Measurements from ENCODE around the gene TXNDC11.
"Not testable (repeated sequence)": the region's sequence is repeated elsewhere in the genome, so short reads cannot be mapped to it uniquely, and the experiment has no call there.

Gene TXNDC11, protein sequence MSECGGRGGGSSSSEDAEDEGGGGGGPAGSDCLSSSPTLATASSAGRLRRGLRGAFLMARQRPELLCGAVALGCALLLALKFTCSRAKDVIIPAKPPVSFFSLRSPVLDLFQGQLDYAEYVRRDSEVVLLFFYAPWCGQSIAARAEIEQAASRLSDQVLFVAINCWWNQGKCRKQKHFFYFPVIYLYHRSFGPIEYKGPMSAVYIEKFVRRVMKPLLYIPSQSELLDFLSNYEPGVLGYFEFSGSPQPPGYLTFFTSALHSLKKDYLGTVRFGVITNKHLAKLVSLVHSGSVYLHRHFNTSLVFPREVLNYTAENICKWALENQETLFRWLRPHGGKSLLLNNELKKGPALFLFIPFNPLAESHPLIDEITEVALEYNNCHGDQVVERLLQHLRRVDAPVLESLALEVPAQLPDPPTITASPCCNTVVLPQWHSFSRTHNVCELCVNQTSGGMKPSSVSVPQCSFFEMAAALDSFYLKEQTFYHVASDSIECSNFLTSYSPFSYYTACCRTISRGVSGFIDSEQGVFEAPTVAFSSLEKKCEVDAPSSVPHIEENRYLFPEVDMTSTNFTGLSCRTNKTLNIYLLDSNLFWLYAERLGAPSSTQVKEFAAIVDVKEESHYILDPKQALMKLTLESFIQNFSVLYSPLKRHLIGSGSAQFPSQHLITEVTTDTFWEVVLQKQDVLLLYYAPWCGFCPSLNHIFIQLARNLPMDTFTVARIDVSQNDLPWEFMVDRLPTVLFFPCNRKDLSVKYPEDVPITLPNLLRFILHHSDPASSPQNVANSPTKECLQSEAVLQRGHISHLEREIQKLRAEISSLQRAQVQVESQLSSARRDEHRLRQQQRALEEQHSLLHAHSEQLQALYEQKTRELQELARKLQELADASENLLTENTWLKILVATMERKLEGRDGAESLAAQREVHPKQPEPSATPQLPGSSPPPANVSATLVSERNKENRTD

DNA sequence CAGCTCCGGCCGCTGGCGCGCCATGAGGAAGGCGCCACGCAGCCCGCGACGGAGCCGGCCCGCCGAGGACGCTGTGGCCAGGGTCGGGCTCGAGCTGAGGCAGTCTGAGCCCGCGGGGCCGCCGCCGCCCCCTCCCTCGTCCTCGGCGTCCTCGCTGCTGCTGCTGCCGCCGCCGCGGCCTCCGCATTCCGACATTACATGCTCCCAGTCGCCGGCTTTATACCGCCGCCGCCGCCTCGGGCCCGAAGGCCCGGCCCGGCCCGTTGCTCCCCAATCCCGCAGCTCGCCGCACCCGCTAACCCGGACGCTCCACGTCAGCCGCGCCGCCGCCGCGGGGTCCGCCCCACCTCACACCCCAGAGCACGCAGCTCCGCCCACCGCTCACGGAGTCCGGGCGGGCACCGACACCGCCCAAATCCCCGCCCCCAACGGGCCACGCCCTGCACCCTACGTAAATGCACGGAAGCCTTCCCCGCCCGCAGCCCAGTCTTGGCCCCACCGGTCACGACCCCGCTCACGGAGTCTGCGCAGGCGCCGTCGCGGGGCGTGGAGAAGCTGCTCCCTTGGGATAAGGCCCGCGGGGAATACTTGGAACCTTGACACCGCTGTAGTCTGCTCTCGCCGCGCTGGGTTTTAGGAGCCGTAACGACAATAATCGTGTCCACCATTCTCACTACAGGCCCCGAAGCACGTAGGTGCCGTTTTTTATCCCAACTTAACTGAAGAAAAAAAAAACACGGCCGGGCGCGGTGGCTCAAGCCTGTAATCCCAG is at the start of gene TXNDC11:
TXNDC11 (minus strand) TSS at position 322 of the 772 bp plus-strand sequence; CDS start at position 195, 127 bp downstream.
- peak; percentile 95 for DNase-seq

DNA sequence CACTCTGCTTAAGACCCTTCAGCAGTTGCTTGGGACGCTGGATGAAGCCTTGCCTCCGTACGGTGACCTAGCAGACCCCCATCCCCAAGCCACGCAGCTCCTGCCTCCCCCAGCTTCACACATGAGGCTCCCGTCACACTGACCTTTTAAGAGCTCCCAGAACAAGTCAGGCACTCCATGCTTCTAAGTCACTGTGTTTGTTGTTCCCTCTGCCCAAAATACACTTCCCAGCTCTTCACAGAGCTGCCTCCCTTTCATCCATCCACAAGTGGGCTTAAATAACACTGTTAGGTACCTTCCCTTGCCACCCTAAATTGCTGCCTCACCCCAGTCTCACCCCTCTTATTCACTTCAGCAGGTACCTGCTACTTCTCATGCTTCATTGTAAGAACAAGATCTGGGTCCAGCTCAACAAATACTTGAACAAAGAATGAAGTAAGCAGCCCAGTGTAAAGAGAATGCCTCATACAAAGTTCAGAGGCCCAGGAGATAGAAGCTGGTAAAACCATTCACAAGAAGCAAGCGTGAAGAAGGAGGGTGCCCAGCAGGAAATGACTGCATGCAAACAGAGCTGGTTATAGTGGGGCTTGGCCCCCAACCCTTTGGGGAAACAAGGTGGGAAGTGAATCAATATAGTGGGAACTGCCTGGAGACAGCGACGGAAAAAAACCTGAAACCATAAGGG is 48.6 kb upstream of the TXNDC11 start:
- DNase-seq, result no peak

DNA sequence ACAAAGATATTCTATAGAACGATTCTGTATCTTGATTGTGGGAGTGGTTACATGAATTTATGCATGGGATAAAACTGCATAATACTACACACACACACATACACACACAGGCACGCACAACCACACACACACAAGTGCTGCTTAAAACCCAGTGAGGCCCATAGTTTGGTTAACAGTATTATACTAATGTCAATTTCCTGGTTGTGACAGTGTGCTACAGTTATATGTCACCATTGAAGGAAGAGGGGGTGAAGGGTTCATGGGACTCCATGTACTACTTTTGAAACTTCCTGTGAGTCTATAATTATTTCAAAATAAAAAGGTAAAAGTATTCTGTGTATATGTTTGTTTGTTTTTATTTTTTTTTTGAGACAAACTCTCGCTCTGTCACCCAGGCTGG is 46.3 kb upstream of the TXNDC11 start:
- DNase-seq, result no peak

DNA sequence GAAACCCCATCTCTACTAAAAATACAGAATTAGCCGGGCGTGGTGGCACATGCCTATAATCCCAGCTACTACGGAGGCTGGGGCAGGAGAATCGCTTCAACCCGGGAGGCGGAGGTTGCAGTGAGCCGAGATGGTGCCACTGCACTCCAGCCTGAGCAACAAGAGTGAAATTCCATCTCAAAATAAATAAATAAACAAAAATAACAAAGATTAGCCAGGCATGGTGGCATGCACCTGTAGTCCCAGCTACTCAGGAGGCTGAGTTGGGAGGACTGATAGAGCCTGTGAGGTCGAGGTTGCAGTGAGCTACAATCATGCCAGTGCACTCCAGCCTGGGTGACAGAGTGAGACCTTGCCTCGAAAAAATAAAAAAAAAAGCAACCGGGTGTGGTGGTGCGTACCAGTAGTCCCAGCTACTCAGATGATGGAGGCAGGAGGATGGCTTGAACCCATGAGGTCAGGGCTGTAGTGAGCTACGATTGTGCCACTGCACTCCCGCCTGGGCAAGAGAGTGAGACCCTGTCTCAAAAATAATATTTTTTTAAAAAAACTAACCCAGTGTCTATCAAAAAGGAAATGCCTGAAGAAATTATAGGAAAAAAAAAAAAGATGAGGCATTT is 42.4 kb upstream of the TXNDC11 start:
- DNase-seq, result not testable (repeated sequence)

DNA sequence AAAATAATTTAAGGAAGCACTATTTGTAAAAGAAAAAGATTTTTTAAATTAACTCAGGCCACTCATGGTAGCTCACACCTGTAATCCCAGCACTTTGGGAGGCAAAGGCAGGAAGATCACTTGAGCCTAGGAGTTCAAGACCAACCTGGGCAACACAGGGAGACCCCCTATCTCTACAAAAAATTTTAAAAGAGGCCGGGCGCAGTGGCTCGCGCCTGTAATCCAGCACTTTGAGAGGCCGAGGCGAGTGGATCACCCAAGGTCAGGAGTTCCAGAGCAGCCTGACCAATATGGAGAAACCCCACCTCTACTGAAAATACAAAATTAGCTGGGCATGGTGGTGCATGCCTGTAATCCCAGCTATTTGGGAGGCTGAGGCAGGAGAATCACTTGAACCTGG is 41.7 kb upstream of the TXNDC11 start:
- DNase-seq, result not testable (repeated sequence)

DNA sequence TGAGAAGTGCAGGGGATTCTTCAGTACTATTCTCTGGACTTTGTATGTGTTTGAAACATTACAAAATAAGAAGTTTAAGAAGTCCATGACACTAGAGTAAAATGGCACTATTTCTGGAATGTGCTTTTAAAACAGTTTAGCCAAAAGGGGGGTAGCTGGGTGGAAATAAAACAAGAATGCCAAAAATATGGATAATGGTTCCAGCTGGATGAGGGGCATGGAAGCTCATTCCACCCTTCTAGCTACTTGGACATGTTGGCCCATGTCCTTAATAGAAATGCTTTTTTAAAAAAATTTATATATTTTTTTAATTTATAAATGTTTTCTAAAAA is 41.3 kb upstream of the TXNDC11 start:
- DNase-seq, result no peak

DNA sequence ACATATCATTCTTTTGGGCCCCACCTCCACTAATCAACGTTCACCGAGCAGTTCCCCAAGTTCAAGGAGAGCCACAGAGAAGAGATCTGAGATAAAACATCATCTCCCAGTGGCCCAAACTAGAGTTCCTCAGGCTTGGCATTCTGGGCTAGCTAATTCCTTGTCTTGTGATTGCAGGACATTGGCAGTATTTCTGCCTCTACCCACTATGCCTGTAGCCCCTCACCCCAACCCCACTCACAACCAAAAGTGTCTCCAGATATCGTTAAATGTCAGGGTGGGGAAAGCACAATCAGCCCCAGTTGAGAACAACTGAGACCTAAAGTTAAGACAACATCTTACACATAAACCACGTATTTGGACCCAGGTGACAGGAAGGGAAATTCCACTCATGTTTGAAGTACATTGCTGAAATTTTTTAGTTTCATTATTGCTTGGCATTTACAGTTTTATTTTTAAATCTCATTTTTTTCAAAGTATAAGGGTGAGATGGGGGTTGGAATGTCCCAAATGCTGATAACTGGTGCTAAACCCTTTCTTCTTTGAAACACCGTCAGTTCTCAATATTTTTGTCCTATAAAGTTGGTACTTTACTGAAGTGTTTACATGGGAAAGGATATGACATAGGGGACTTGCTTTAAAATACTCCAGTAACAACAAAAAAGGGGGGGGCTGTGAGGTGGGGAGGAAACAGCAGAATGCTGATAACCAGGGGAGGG is 40.8 kb upstream of the TXNDC11 start:
- peak; percentile 44 for DNase-seq

DNA sequence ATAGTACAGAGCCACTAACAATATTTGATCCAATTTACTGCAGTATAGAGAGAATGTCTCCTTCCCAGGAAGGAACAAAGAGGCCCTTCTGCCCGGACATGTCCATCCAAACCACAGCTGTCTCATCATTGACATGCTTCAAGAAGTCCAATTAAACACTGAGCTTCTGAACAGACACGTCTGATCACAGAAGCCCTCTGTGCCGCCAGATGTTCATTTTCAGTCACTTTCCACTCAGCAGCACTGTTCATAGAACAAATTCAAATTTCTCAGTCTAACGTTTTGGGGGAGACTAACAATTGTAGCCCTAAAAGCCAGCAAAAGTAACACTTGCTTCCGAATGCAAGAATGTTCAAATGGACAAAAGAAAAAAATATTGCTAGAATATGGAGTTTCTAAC is 39.1 kb upstream of the TXNDC11 start:
- DNase-seq, result no peak

DNA sequence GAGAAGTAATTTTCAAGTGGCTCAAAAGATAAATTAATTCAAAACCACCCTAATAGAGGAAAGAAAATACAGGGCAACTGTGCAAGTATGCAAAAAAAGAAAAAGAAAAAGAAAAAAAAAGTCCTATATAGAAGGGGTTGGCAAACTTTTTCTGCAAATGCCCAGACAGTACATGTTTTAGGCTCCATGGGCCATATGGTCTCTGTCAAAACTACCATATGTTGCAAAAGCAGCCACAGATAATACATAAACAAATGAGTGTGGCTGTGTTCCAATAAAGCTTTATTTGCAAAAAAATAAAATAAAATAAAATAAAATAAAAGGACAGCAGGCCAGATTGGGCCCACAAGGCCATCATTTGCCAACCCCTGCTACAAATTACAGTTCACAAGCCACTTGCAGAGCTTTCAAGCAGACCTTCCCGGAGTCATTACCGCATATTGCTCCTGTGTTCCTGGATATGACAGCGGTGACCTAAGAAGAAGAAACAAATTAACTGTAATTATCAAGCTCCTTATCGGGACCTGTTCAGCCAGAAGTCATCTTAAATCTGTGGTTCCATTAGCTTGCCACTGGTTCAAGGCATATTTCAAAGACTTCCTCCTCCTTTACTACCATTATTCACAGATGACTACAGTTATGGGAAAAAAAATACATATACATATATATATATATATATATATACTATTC is 38.5 kb upstream of the TXNDC11 start:
- no peak for DNase-seq

DNA sequence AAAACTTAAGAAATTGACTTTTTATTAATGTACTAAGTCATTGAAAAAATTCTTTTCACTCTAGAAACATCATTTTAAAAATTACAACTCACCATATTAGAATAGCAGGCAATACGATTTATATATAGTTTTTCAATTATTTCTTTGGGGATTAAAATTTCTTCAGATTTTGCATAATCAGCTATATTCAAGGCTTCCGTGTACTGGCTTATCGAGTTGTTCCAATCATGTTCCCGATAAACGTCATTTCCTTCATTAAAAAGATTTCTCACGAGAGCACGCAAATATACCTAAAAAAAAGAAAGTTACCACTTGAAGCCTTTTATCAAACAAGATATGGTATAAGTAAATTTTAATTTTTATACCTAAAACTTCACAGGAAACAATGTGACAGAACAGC is 36.4 kb upstream of the TXNDC11 start:
- no peak for DNase-seq

DNA sequence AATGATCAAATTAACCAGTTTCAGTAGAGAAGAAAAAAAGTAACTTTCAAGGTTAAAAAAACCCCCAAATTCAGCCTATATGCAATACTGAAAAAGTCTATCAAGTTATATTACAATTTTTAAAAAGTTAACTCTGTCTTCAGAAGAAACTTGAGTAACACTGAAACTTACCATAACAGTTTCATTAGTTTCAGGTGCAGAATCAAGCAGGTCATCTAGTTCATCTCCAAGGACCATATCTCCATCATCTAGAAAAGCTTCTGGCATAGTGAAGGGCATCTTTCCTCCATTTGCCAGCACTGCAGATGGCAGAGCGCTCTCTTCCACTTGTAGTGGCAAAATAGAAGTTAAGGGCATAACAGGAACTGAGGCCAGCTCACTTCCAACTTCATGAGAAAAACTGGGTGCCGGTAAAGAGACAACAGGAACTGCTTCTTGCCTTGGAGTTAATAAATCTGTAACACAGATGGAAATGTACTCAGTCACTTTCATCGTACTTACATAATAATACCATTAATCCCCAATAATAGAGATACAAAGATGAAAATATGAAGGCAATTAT is 31.5 kb upstream of the TXNDC11 start:
- DNase-seq, result no peak

DNA sequence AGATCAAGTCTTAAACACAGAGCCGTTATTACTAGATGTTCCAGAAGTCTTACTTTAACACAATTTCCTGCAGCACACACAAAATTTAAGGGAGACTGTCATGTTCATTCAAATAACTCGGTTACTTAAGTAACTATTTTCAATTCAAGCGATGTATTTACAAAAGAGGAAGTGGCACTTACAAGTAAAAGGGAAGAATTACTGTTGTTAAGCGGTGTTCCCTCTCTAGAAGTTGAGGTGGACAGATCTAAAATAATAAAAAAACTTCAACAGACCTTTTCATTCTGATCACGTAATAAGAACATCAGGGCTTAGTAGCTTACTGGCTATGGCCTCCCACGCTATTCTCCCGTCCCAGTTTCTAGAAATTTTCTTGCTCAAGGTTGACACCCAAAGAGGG is 26.2 kb upstream of the TXNDC11 start:
- DNase-seq, result no peak

DNA sequence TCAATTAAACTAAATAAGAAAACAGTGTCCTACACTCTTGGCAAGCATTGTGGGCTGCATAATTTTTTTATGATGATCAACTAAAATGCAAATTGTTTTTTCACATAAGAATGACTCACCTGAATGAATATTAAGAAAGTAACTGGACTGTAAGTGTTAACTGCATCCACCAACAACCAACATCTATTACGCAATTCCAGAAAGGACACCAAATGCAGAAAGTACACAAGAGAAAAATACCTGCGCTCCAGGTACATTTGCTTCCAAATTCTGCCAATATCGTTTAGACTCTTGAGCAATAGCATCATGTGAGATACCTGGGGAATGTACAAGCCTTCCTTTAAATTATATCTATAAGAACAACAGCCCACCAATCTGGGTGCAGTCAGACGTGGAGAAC is 19.8 kb upstream of the TXNDC11 start:
- DNase-seq, result no peak

DNA sequence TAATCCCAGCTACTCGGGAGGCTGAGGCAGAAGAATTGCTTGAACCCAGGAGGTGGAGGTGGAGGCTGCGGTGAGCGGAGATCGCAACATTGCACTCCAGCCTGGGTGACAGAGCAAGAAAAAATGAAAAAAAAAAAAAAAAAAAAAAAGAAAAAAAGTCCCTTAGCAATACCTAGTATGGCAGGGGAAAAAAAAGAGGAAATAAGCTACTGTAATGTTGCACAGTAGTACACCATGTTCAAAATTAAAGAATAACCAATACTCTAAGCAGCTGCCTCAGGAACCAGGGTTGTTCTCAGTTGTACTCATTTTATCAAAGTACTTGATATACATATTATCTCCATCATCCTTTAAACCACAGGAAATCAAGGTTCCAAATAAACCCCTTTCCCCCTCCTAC is 17.3 kb upstream of the TXNDC11 start:
- no peak for DNase-seq

DNA sequence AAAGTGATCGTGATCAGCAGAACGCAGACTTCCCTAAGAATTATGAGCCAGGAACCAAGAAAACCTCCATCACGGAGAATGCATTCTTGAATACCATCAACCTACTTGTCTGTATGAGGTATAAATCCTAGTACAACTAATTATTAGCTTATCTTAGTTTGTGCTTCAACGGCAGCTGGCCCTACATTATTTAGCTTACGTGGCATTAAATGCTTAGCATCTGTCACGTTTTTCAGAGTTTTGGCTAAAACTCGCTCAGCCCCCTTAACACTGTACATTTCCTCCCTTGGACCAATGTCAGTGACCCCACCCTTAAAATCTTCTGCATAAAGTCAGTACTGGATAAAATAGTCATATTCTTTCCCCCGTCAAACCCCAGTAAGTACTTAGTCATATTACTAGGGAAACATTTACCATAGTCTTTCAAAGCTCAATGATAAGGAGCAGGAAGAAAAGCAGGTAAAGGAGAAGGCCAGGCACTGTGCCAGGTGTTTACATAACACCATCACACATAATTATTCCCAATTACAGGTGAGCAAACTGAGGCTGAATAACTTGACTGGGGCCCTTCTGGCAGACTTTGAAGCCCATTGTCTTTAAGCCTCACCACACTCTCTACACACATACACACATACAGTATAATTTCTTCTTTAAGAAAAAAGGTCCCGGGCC is 16.6 kb upstream of the TXNDC11 start:
- no peak for DNase-seq

DNA sequence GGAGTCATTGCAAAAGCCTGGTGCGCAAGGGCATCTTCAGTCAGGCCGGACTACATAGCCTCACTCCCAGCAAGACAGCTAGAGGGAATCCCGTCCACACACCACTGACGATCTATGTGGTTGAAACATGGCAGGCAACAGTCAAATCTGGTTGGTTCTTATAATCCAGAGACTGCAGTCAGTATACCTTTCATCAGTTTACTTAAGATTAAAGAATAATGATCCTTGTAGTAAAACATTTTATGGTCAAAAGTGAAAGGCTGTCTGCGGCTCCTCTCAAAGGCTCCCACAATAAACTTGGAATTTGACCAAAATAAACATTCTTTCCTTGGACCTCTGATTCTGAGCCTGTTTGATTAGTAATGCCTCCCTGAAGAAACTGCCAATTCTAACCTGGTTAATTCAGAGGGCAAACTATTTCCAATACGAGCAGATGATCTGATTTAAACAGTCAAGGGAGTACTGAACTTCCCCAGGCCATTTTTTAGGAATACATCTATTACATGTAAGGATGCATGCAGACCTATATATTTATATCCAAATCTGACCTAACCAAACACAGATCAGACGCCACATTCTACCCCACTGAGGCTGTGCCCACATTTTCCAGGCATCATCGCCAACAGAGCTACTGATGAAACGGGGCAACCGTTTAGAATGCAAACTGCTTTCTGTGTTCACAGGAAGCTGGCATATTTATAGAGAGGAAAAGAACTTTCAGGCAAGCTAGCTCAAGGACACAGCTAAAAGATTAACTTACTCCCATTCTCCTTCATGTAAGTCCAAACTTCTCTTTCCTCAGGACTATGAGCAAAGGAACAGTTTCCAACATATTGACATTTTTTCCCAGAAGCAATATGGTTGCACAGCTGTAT is 15.3 kb upstream of the TXNDC11 start:
- DNase-seq, result no peak

DNA sequence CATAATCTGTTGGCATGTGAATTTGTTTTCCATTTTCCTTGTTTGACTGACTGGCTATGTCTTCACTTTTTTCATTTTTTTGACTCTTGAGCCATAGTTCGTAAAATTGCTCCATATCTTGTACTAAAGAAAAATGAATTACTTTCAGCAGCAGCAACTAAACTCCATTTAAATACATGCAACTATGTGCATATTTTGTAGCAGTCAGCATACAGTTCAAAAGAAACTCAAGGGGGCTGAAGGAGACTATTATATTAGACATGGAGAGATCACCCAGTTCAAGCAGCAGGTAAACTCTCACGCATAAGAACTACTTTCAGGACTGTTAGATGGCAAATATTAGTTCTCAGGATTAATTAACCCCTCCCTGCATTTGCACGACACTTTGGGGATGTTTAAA is 13.6 kb upstream of the TXNDC11 start:
- DNase-seq, result no peak

DNA sequence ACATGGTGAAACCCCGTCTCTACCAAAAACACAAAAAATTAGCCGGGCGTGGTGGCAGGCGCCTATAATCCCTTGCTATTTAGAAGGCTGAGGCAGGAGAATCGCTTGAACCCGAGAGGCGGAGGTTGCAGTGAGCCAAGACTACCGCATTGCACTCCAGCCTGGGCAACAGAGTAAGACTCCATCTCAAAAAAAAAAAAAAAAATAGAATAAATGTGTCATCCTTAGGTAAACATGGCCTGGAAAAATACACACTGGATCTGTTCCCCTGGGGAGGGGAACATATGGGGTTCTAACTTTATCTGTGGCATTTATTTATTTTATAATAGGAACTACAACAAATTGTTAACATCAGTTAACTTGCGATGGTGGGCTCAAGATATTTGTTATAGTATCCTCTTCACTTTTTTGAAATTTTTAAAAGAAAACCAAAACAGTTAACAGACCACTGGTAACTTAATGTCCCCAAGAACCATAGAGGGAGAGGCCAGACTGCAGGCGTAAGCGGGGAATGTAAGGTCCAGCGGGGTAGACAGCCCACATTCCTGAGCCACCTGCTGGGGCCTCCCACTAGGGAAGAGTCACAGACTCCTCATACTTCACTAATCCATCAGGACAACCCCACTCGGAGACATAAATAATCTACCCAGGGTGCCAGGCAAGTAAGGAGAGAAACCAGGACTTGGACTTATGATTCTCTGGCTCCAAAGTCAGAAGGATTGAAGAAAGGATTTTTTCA is 12.5 kb upstream of the TXNDC11 start:
- no peak for DNase-seq
